Measurements from ENCODE around the gene CDC42BPB.

CDC42BPB gene

GRCh38 chr14:103030741-103031565, 26.4 kb downstream of the CDC42BPB start:
- in situ Hi-C loops (cut with HindIII; ENCODE audit: low pct_ligation_motif_present, low sequenced_read_pairs), result no loop called here
- Histone ChIP-seq H3K27me3 (replicated peaks) (no peaks in the 10 kb centered on the region), H3K36me3 (replicated peaks) (no peaks in the 10 kb centered on the region), H3K27ac (no peak overlapping the region), H3K4me3 (ENCODE audit: low read depth, low read length) (no peak overlapping the region)
- no peak for TF ChIP-seq CTCF (IDR thresholded peaks at IDR 0.05; ENCODE audit: low read depth, low read length, missing control alignments)
- no peak for DNase-seq

GRCh38 chr14:103029936-103030335, 27.4 kb downstream of the CDC42BPB start:
- Histone ChIP-seq H3K27me3 (replicated peaks) (no peaks in the 10 kb centered on the region), H3K36me3 (replicated peaks) (no peaks in the 10 kb centered on the region), H3K4me3 (ENCODE audit: low read depth, low read length) (no peak overlapping the region), H3K27ac (no peak overlapping the region)
- TF ChIP-seq CTCF (IDR thresholded peaks at IDR 0.05; ENCODE audit: low read depth, low read length, missing control alignments), result no peak
- in situ Hi-C loops (cut with HindIII; ENCODE audit: low pct_ligation_motif_present, low sequenced_read_pairs), result no loop called here
- no peak for DNase-seq

GRCh38 chr14:103028772-103029171, 28.6 kb downstream of the CDC42BPB start:
- in situ Hi-C loops (cut with HindIII; ENCODE audit: low pct_ligation_motif_present, low sequenced_read_pairs), result no loop called here
- TF ChIP-seq CTCF (IDR thresholded peaks at IDR 0.05; ENCODE audit: low read depth, low read length, missing control alignments), result no peak
- no peak for DNase-seq
- H3K27me3 ChIP-seq (replicated peaks), result no peaks in the 10 kb centered on the region
- H3K27ac ChIP-seq, result no peak overlapping the region
- H3K36me3 ChIP-seq (replicated peaks), result no peaks in the 10 kb centered on the region
- no peak overlapping the region for H3K4me3 ChIP-seq (ENCODE audit: low read depth, low read length)

- TF ChIP-seq CTCF (IDR thresholded peaks at IDR 0.05; ENCODE audit: low read depth, low read length, missing control alignments), result no peak
- no peaks in the 10 kb centered on the region for H3K36me3 ChIP-seq (replicated peaks)
- no peak for DNase-seq
- in situ Hi-C loops (cut with HindIII; ENCODE audit: low pct_ligation_motif_present, low sequenced_read_pairs), result no loop called here
- no peak overlapping the region for H3K4me3 ChIP-seq (ENCODE audit: low read depth, low read length)
- no peaks in the 10 kb centered on the region for H3K27me3 ChIP-seq (replicated peaks)
- H3K27ac ChIP-seq, result no peak overlapping the region
Measured at GRCh38 chr14:103028161-103028767, 29.1 kb downstream of the CDC42BPB start.

GRCh38 chr14:103027451-103027850, 29.9 kb downstream of the CDC42BPB start:
- no peak overlapping the region for H3K4me3 ChIP-seq (ENCODE audit: low read depth, low read length)
- no peak for DNase-seq
- no peak overlapping the region for H3K27ac ChIP-seq
- in situ Hi-C loops (cut with HindIII; ENCODE audit: low pct_ligation_motif_present, low sequenced_read_pairs), result no loop called here
- no peaks in the 10 kb centered on the region for H3K36me3 ChIP-seq (replicated peaks)
- TF ChIP-seq CTCF (IDR thresholded peaks at IDR 0.05; ENCODE audit: low read depth, low read length, missing control alignments), result no peak
- H3K27me3 ChIP-seq (replicated peaks), result no peaks in the 10 kb centered on the region
